MM.1S (cell line): Measurements from ENCODE around the gene ZNF43.
"Not testable (repeated sequence)": the region's sequence is repeated elsewhere in the genome, so short reads cannot be mapped to it uniquely, and the experiment has no call there.

Experiments
- CTCF ChIP-seq: fragments of 300-600 bp; sonication (generic); IDR thresholded peaks from 2 replicates; pipeline ENCODE4 v1.5.1; 2016; ENCODE audit warnings: antibody characterized with exemption, low read length, mixed read lengths
- EZH2 ChIP-seq: fragments of 300-600 bp; sonication (generic); optimal IDR thresholded peaks from 2 replicates; pipeline ENCODE3; 2017; ENCODE audit warnings: low read depth, mild to moderate bottlenecking, antibody characterized with exemption, low read length, mixed read lengths
- EZH2phosphoT487 ChIP-seq: fragments of 300-600 bp; sonication (generic); IDR thresholded peaks from 2 replicates; pipeline ENCODE4 v1.6.1; 2018; ENCODE audit warnings: antibody characterized with exemption, low read length

- TF ChIP-seq CTCF, EZH2, EZH2phosphoT487: not testable (repeated sequence)
Observed at GRCh38 chr19:21880761-21881160, 44.8 kb upstream of the ZNF43 start.
